Ovary (tissue), 9 donors: ENCODE data around the gene SDC3. TPM values are rescaled to one million over a fixed set of nuclear protein-coding genes. Genes with fewer than 3 reads are reported as not detected.

Experiments
- DNase-seq, 5 donors: peaks; one replicate each; pipeline ENCODE4 v3.0.0-alpha.2; 2019 to 2020
- H3K27ac ChIP-seq, 2 donors: fragments of 200-600 bp; one replicate each; pipeline versions ENCODE4 v1.5.1 to v1.8.0; 2019 to 2022
- H3K27me3 ChIP-seq: fragments of 200-600 bp; one replicate; pipeline ENCODE4 v1.8.0; 2022
- H3K36me3 ChIP-seq: fragments of 200-600 bp; sonication (generic); one replicate; pipeline ENCODE4 v1.5.1; 2019
- H3K4me1 ChIP-seq: one replicate; pipeline ENCODE4 v1.8.1; 2013; ENCODE audit warnings: mild to moderate bottlenecking, moderate library complexity; ENCODE audit not compliant: insufficient read depth
- H3K4me3 ChIP-seq: fragments of 200-600 bp; sonication (generic); one replicate; pipeline ENCODE4 v1.5.1; 2017
- H3K9me3 ChIP-seq, 2 donors: fragments of 200-600 bp in 1 of 2; sonication (generic) in 1 of 2; one replicate each; pipeline versions ENCODE4 v1.5.1 to v1.8.1; 2013 to 2019; ENCODE audit warnings: mild to moderate bottlenecking in 1 of 2, moderate library complexity in 1 of 2
- EP300 ChIP-seq: sonication (generic); formaldehyde crosslinking; IDR thresholded peaks from one replicate; pipeline ENCODE4 v1.6.1; 2017; ENCODE audit warnings: antibody characterized with exemption
- POLR2A ChIP-seq: fragments of 450-650 bp; IDR thresholded peaks from one replicate; pipeline ENCODE4 v1.6.1; 2017; ENCODE audit warnings: antibody characterized with exemption, mild to moderate bottlenecking, moderate library complexity
- WGBS, 3 donors: extraction: QIAGEN DNeasy Blood & Tissue Kit in 1 of 3; methylation state at CpG; one replicate each; pipeline versions ENCODE4 v1.1.5 to v1.1.7; 2013 to 2017; 5-methylcytosine and 5-hydroxymethylcytosine counted together
- intact Hi-C, 4 donors: fragments of 100-400 bp; cut with DNase I; formaldehyde crosslinking; loops; one replicate each; pipeline versions ENCODE4 v1.11.0 to v1.15.1; 2022 to 2023
- polyA plus RNA-seq, 2 donors: library from polyadenylated mRNA; stranded (reverse); fragments of 200-250 nt in 1 of 2; fragments of 350-450 nt in 1 of 2; fragmentation: Illumina TruSeq in 1 of 2; extraction: RNeasy Lipid Tissue Mini Kit (QIAGEN cat#74804) in 1 of 2; gene quantifications; one replicate each; pipeline ENCODE4 v1.2.3, GENCODE V29; 2013 to 2014
- total RNA-seq, 7 donors: library from RNA; depleted of rRNA in 2 of 7; stranded (reverse); fragments of >200 nt in 2 of 7; fragmentation: NEBNext Ultra II Directional in 3 of 7; extraction: Animal tissue kit (Norgen Biotek cat#: 25700) in 3 of 7; gene quantifications; one replicate each; pipeline versions ENCODE4 v1.1.0 to v1.2.4, GENCODE V29; 2016 to 2023
- TF ChIP-seq, protein P1 (sequence below), 3 donors: fragments of 450-650 bp in 2 of 3; fragments of 200-600 bp in 1 of 3; IDR thresholded peaks; one replicate each; pipeline versions ENCODE4 v1.5.1 to v1.8.0; 2016 to 2022; ENCODE audit warnings: antibody characterized with exemption in 3 of 3, mild to moderate bottlenecking in 1 of 3
- donor health status: DM: no; HTN: no; CAD: no; lungs with moderate emphysema.
- donor health status: DM: no; HTN: no; CAD: no.
- donor health status: Bipolar disorder and iron deficiency.
- donor health status: DM: yes; HTN: yes; CAD: no.
- donor health status: DM: no; HTN: no; CAD: no.
- donor health status: DM: yes; HTN: yes; CAD: no.

SDC3 gene
- total and polyA plus RNA-seq, 9 donors, result 4.2 to 31.0 (median 23.0) TPM

DNA sequence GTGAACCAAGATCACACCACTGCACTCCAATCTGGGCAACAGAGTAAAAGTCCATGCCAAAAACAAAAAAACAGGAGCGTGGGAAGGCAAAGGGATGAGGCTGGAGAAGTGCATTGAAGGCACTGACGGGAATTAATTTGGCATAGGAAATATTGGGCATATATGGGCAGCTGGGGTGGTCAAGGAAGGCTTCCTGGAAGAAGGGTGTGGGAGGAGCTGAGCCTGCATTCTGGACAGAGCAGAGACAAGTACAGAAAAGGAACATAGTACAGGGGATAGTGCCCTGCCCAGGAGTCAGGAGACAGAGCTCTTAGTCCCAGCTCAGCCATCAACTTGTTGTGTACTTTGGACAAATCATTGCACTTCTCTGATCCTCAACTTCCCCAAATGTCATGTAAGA lies 11.7 kb downstream of the SDC3 start:
- no peak overlapping the region for H3K4me3 ChIP-seq
- WGBS, 3 donors, result 72 to 92% (median 89%) methylated on average over 2 of the region's 2 CpGs
- no peaks in the 10 kb centered on the region for H3K27me3 ChIP-seq
- DNase-seq, result no peak
- no peak for TF ChIP-seq POLR2A
- H3K9me3 ChIP-seq, result no peaks in the 10 kb centered on the region
- H3K4me1 ChIP-seq, result peaks cover 2% of the 10 kb centered on the region
- intact Hi-C loops, result no loop called here
- H3K27ac ChIP-seq, result no peak overlapping the region
- H3K36me3 ChIP-seq, result no peaks in the 10 kb centered on the region

DNA sequence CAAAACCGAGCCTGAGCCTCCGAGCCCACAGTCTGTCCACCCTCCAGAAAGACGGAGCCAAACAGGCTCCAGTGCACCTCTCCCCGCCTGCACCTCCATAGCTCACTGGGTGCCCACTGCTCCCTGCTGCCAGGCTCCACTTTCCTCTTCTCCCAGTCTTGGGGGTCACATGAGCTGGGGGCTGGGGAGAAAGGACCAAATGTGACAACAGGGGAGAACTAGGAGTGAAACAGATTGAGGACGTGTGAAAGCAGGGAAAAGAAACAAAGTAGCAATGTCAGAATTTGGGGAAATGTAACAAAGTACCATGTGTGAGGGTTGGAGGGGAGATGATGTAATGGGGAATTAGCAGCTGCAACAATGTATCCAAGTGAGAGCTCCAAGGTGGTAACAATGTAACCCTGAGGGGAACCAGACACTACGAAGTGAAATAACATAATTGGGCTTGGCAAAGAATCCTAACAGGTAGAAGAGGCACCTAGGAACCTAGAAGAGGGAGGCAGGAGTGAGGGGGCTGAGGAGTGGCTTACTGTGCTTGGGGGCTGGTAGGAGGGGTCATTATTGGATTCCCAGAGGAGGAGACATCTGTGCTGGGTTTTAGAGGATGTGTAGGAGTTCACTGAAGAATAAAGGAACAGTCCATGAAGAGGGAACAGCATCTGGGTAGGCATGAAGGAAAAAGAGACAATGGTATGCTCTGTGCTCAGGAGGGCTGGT lies 12.5 kb downstream of the SDC3 start:
- Histone ChIP-seq H3K27ac (no peak overlapping the region), H3K9me3 (no peaks in the 10 kb centered on the region), H3K4me3 (no peak overlapping the region), H3K36me3 (no peaks in the 10 kb centered on the region), H3K4me1 (peaks cover 1% of the 10 kb centered on the region), H3K27me3 (no peaks in the 10 kb centered on the region)
- intact Hi-C loops, result no loop called here
- TF ChIP-seq EP300 (no peak), POLR2A (no peak)
- TF ChIP-seq, protein P1, sequence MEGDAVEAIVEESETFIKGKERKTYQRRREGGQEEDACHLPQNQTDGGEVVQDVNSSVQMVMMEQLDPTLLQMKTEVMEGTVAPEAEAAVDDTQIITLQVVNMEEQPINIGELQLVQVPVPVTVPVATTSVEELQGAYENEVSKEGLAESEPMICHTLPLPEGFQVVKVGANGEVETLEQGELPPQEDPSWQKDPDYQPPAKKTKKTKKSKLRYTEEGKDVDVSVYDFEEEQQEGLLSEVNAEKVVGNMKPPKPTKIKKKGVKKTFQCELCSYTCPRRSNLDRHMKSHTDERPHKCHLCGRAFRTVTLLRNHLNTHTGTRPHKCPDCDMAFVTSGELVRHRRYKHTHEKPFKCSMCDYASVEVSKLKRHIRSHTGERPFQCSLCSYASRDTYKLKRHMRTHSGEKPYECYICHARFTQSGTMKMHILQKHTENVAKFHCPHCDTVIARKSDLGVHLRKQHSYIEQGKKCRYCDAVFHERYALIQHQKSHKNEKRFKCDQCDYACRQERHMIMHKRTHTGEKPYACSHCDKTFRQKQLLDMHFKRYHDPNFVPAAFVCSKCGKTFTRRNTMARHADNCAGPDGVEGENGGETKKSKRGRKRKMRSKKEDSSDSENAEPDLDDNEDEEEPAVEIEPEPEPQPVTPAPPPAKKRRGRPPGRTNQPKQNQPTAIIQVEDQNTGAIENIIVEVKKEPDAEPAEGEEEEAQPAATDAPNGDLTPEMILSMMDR (IDR thresholded peaks at IDR 0.05), result no peak
- whole genome bisulfite sequencing, 3 donors, result 38 to 41% (median 38%) methylated on average over 6 of the region's 6 CpGs
- no peak for DNase-seq

DNA sequence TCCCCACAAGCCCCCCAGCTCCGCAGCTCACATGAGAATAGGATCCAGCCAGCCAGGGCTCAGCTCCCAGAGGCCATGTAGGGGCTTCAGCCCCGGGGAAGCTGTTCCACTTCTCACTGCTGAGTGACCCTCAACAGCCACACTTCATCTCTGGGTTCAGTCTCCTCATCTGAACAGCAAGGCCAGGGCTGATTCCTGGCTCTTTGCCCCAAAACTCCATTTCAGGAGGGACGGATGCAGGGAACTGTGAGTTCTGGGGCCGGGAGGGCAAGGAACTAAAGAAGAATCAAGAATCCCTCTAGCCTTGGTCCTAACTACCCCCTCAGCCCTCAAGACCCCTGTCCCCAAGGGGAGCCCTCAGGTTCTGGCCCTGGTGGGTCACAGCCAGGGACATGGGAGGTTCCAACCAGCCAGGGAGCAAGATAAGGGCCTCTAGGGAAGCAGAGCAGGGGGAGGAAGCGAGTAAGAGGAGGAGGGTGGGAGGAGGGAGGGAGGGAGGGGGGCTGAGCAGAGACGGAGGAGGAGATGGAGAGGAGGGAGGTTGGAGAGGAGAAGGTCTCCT lies 13.1 kb downstream of the SDC3 start:
- Histone ChIP-seq H3K4me1 (peaks cover 1% of the 10 kb centered on the region), H3K36me3 (no peaks in the 10 kb centered on the region), H3K4me3 (no peak overlapping the region), H3K27me3 (no peaks in the 10 kb centered on the region), H3K9me3 (no peaks in the 10 kb centered on the region), H3K27ac (no peak overlapping the region)
- DNase-seq, result no peak
- intact Hi-C loops, result no loop called here
- TF ChIP-seq POLR2A (no peak), EP300 (no peak)
- TF ChIP-seq, protein P1 (IDR thresholded peaks at IDR 0.05), result no peak
- 32 to 37% (median 35%) methylated on average over 6 of the region's 6 CpGs for WGBS, 3 donors

DNA sequence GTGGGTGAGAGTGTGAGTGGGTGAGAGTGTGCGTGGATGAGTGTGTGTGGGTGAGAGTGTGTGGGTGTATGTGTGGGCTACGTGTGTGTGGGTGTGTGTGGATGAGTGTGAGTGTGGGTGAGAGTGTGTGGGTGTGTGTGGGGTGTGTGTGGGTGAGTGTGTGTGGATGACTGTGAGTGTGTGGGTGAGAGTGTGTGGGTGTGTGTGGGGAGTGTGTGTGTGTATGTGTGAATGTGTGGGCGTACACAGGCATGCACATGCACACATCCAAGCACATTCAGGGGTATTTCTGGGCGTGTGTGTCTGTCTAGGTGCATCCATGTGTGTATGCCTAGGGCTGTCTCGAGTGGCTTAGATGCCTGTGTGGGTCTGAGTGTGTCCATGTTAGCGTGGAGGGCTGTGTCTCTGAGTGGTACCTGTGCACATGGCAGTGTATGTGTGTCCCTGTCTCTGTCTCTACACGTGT lies 14.0 kb downstream of the SDC3 start:
- TF ChIP-seq, protein P1 (IDR thresholded peaks at IDR 0.05), result no peak
- TF ChIP-seq POLR2A (no peak), EP300 (no peak)
- Histone ChIP-seq H3K36me3 (no peaks in the 10 kb centered on the region), H3K4me3 (no peak overlapping the region), H3K27ac (no peak overlapping the region), H3K4me1 (peaks cover 1% of the 10 kb centered on the region), H3K27me3 (no peaks in the 10 kb centered on the region), H3K9me3 (no peaks in the 10 kb centered on the region)
- DNase-seq, result no peak
- 73 to 76% (median 74%) methylated on average over 7 of the region's 7 CpGs for WGBS, 3 donors
- intact Hi-C loops, result no loop called here
